Activated T-helper 1 cell treated with anti-CD3 and anti-CD28 coated beads, Interleukin-12 subunit alpha, Interleukin-12 subunit beta, Interleukin-2, Interleukin-4 antibody, amounts not matched to agents 30 ng/mL and 10 ng/mL and 1 ng/mL, durations not matched to agents 14 hours and 24 hours and 36 hours (primary cell): ENCODE data around the gene SDHA. TPM values are rescaled to one million over a fixed set of nuclear protein-coding genes. Genes with fewer than 3 reads are reported as not detected.

ENCODE experiments used
- DNase-seq: peaks from one replicate; pipeline ENCODE4 v3.0.0; 2021; ENCODE audit warnings: low spot score
- H3K27ac Mint-ChIP-seq: one replicate; pipeline ENCODE4 v1.8.0; 2021; ENCODE audit warnings: mild to moderate bottlenecking, mixed read lengths
- H3K27me3 Mint-ChIP-seq: one replicate; pipeline ENCODE4 v1.8.0; 2022; ENCODE audit warnings: mild to moderate bottlenecking, moderate library complexity, mixed read lengths; ENCODE audit not compliant: insufficient read depth
- H3K36me3 Mint-ChIP-seq: one replicate; pipeline ENCODE4 v1.8.0; 2021; ENCODE audit warnings: low read depth, mixed read lengths
- H3K4me1 Mint-ChIP-seq: one replicate; pipeline ENCODE4 v1.8.0; 2021; ENCODE audit warnings: low read depth, mixed read lengths
- H3K4me3 Mint-ChIP-seq: one replicate; pipeline ENCODE4 v1.8.0; 2021; ENCODE audit warnings: mild to moderate bottlenecking, moderate library complexity, mixed read lengths
- H3K9me3 Mint-ChIP-seq: one replicate; pipeline ENCODE4 v1.8.0; 2021; ENCODE audit warnings: mixed read lengths
- intact Hi-C: fragments of 100-400 bp; cut with micrococcal nuclease; formaldehyde crosslinking; loops from one replicate; pipeline ENCODE4 v1.15.1; 2024
- total RNA-seq: library from RNA; stranded (reverse); gene quantifications from 2 replicates; pipeline ENCODE4 v1.2.3, GENCODE V29; 2022

SDHA gene
- total RNA-seq, 1 donor from 2014 or later, result 135 TPM

DNA sequence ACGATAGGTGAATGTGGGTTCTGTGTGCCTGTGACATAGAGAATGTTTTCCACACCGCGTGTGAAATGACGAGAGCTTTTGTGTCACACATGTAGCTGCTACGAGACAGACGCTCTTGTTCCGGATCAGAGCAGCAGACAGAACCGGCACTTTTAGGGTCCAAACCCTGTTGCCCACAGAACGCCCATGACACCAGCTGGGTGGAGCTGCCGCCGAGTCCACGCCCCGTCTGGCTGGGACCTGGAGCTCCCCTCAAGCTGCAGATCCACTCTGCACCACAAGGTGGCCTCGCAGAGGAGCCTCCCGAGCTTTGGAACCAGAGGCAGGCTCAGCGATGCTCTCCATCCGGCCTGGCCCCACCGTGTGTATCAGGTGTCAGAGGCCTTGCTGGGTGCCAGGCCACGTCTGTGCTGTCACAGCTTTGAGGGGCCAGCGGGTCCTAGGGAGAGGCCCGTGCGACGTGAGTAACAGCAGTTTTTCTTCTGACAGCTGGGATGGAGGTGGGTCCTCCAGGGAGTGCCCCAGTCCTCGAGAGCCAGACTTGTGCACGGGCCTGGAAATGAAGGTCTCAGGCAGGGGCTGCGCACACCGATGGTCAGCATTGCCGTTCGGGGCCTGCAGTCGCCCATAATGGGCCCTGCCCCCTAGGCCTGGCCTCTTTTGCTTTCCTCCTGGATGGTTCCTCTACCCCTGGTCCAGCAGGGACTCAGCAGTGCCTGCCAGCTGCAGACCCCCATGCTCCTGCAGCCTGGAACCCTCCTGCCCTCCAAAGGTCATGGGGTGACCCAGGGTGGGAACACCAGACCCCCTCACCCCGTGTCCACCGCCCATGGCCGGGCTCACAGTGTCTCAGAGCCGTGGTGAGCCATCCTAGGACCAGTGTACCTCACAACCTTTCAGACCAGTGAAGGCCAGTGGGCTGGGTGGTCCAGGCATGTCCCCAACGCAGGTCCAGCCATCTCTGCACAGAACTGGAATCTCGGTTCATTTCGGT, 29.3 kb upstream of the SDHA start:
- intact Hi-C loops, result loop anchor here (1.0 kb wide), 2 partner anchors 31 to 83 kb away; partner anchors contain the start of gene PDCD6
- peak; percentile 83 for DNase-seq
- Mint-ChIP-seq H3K9me3 (no peaks in the 10 kb centered on the region), H3K27ac (no peak overlapping the region), H3K4me1 (no peaks in the 10 kb centered on the region), H3K27me3 (no peaks in the 10 kb centered on the region), H3K4me3 (no peak overlapping the region), H3K36me3 (no peaks in the 10 kb centered on the region)

DNA sequence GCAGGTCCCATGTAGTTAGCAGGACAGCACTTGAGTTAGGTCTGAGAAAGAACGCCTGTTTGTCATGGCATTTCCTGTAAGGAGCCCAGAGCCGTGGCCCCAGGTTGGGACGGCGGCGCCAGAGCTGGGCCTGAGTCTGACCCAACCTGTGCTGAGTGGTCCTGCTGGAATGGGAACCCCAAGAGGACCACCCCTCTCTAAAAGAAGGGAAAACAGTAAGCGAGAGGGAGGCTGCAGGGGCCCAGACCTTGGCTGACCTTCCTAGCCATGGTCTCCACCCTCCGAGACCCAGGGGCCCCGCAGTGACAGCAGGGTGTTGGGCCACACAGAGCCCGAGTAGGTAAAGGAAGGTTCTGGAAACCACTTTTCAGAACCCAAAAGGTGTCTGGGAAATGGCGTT, 28.6 kb upstream of the SDHA start:
- H3K9me3 Mint-ChIP-seq, result no peaks in the 10 kb centered on the region
- intact Hi-C loops, result no loop called here
- no peak overlapping the region for H3K27ac Mint-ChIP-seq
- DNase-seq, result no peak
- no peaks in the 10 kb centered on the region for H3K36me3 Mint-ChIP-seq
- H3K4me1 Mint-ChIP-seq, result no peaks in the 10 kb centered on the region
- H3K4me3 Mint-ChIP-seq, result no peak overlapping the region
- H3K27me3 Mint-ChIP-seq, result no peaks in the 10 kb centered on the region

DNA sequence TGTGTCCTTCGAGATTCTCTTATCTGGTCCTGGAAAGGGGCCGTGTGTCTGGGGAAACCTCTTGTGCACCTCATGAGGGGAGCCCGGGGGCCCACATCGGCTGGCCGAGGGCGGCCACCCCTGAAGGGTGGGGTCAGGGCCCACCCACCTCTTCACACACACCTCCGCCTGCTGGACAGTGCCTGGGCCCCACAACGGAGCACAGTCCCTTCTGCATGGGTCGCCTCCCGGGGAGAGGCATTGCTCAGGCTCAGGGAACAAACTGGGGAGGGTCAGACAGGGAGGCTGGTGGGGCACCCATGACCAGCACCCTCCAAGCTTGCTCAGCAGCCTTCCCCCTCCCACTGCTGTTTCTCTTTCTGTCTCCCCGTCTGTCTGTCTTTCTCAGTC, 28.1 kb upstream of the SDHA start:
- no peak for DNase-seq
- H3K36me3 Mint-ChIP-seq, result no peaks in the 10 kb centered on the region
- no peak overlapping the region for H3K4me3 Mint-ChIP-seq
- H3K9me3 Mint-ChIP-seq, result no peaks in the 10 kb centered on the region
- H3K4me1 Mint-ChIP-seq, result no peaks in the 10 kb centered on the region
- intact Hi-C loops, result no loop called here
- no peaks in the 10 kb centered on the region for H3K27me3 Mint-ChIP-seq
- H3K27ac Mint-ChIP-seq, result no peak overlapping the region

DNA sequence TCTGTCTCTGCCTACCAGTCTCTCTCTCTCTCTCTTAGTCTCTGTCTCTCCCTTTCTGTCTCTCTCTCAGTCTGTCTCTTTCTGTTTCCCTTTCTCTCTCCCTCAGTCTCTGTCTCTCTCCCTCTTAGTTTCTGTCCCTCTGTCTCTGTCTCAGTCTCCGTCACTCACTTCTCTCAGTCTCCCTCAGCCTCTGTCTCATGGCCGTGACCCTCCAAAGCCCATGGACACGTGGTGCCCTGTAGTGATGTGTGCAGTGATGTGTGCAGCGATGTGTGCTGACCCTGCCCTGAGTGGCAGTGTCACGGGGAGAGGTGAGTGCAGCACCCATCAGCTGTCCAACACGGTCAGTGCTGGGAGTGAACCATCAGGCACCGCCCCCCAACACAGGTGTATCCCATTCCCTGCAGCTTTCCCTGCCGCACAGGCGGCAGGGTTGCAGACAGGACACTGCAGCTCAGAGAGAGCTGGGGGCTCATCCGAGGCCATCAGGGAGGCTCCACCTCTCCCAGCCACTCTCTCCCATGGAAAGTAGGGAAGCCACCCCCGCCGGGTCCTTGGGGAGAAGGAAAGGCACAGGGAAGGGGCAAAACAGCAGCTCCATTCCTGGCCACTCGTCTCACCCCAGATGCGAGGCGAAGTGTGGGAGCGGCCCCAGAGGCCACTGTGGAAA, 27.6 kb upstream of the SDHA start:
- no peaks in the 10 kb centered on the region for H3K36me3 Mint-ChIP-seq
- peaks cover 2% of the 10 kb centered on the region for H3K27me3 Mint-ChIP-seq
- peaks cover 4% of the 10 kb centered on the region for H3K4me1 Mint-ChIP-seq
- no peak overlapping the region for H3K4me3 Mint-ChIP-seq
- H3K9me3 Mint-ChIP-seq, result no peaks in the 10 kb centered on the region
- DNase-seq, result no peak
- no peak overlapping the region for H3K27ac Mint-ChIP-seq
- intact Hi-C loops, result no loop called here

DNA sequence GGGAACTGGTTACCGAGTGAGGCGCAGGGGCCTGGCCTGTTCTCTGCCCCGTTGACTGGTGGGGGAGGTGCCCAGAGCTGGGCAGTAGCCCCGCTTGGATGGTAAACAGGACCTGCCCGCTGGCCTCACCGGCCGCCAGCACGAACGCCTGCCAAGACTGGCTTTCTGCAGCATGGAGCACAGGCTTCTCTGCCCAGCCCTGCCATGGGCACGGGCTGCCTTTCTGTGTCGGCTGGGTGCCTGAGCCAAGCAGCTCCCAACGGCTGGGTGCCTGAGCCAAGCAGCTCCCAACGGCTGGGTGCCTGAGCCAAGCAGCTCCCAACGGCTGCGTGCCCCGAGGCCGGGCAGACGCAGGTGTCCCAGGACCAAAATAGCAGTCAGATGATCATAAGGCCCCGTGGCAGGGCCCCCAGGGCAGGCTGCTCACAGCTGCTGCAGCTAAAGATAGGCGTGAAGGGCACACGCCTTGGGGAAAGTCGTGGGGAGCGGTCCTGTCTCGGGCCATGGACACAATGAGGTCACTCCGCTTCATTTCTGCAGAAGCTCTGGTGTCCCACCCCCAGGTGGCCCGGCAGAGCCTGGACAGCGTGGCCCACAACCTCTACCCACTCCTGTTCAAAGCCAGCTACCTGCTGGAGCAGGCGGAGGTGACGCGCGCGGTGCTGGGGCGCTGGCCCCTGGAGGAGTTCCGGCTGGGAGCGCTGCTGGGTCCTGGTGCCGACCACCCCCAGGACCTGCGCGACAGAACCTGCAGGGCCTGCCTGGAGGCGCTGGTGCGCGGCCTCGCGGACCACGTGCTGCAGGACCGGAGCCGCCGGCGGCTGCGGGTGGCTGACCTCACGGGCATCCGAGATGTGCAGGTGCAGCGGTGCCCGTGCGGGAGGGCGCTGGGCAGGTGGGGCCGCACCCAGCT, 26.8 kb upstream of the SDHA start, which contains the start of gene LRRC14B:
LRRC14B (plus strand) TSS at position 460 of the 913 bp plus-strand sequence; CDS start at position 504, 44 bp downstream.
- no peak for DNase-seq
- H3K36me3 Mint-ChIP-seq, result no peaks in the 10 kb centered on the region
- H3K27me3 Mint-ChIP-seq, result peaks cover 2% of the 10 kb centered on the region
- no peak within 1 kb of the TSS for H3K4me3 Mint-ChIP-seq
- intact Hi-C loops, result no loop called here
- H3K27ac Mint-ChIP-seq, result no peak within 1 kb of the TSS
- peaks cover 5% of the 10 kb centered on the region for H3K4me1 Mint-ChIP-seq
- H3K9me3 Mint-ChIP-seq, result no peaks in the 10 kb centered on the region

DNA sequence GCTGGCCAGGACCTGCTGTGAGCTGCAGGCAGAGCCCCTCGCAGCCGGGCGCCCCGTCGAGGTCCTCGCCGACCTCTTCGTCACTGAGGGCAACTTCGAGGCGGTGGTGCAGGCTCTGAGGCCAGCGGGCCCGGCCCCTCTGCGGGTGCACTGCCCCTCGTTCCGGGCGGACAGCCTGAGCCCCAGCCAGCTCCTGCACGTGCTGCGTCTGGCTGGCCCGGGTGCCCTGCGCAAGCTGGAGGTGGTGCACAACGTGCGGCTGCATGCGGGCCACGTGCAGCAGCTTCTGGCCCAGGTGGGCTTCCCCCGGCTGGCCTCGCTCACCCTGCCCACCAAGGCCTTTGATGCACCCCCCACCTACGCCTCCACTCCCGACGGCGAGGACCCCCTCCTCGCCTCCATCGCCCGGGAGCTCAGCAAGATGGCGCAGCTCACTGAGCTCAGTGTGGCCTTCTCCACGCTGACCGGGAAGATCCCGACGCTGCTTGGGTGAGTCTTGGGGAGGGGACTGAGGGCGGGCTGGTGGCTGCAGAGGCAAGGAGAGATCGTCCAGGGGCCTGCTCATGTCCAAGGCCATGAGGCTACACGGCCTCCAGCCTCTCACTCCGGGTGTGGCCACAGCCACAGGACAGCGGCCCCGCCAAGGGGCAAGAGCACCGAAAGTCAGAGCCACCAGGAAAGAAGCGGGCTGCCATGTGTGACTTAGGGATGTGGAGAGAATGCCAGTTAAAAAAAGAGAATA, 26.0 kb upstream of the SDHA start:
- peaks cover 5% of the 10 kb centered on the region for H3K4me1 Mint-ChIP-seq
- no peaks in the 10 kb centered on the region for H3K36me3 Mint-ChIP-seq
- H3K4me3 Mint-ChIP-seq, result no peak overlapping the region
- peaks cover 2% of the 10 kb centered on the region for H3K27me3 Mint-ChIP-seq
- no peak for DNase-seq
- intact Hi-C loops, result no loop called here
- no peak overlapping the region for H3K27ac Mint-ChIP-seq
- no peaks in the 10 kb centered on the region for H3K9me3 Mint-ChIP-seq

DNA sequence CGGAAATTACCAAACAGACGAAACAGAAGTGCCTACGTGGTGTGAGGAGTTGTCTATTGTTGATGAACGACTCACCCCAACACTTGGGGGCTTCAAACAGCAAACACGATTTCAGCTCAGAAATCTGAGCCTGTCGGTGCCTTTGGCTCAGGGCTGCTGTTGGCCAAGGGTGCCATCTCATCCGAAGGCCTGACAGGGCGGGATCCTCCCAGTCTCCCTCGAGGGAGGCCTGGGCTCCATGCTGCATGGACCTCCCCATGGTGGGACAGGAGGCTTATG, 25.5 kb upstream of the SDHA start:
- Mint-ChIP-seq H3K27ac (no peak overlapping the region), H3K4me1 (peaks cover 5% of the 10 kb centered on the region), H3K9me3 (no peaks in the 10 kb centered on the region), H3K27me3 (peaks cover 2% of the 10 kb centered on the region), H3K36me3 (no peaks in the 10 kb centered on the region), H3K4me3 (no peak overlapping the region)
- intact Hi-C loops, result no loop called here
- no peak for DNase-seq

DNA sequence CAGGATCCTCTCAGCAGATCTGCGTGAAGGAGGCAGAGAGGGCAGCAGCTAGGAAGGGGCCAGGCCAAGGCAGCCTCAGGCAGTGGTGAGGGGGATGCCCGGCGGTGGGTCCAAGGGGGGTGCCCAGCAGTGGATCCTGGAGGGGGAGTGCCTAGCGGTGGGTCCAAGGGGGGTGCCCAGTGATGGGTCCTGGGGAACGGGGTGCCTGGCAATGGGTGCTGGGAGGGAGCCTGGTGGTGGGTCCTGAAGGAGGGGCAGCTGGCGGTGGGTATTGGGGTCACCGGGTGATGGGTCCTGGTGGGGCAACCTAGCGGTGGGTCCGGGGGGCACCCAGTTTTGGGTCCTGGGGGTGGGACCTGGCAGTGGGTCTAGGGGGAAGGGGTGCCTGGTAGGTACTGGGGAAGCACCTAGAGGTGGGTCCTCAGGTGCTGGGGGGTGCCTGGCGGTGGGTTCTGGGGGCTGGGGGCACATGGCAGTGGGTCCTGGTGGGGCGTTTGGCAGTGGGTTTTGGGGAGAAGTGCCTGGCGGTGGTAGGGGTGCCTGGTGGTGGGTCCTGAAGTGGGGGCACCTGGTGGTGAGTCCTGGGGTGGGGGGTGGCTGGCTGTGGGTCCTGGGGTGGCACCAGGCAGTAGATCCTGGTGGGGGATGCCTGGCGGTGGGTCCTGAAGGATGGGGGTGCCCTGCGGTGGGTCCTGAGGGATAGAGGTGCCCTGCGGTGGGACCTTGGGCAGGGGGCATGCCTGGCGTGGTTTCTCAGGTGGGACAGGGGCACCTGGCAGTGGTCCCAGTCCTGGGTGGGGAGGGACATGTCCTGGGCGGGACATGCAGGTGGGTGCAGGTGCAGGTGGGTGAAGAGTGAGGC, 24.9 kb upstream of the SDHA start:
- Mint-ChIP-seq H3K9me3 (no peaks in the 10 kb centered on the region), H3K36me3 (no peaks in the 10 kb centered on the region), H3K4me3 (no peak overlapping the region), H3K27ac (no peak overlapping the region), H3K4me1 (peaks cover 5% of the 10 kb centered on the region), H3K27me3 (peaks cover 2% of the 10 kb centered on the region)
- no peak for DNase-seq
- intact Hi-C loops, result no loop called here

DNA sequence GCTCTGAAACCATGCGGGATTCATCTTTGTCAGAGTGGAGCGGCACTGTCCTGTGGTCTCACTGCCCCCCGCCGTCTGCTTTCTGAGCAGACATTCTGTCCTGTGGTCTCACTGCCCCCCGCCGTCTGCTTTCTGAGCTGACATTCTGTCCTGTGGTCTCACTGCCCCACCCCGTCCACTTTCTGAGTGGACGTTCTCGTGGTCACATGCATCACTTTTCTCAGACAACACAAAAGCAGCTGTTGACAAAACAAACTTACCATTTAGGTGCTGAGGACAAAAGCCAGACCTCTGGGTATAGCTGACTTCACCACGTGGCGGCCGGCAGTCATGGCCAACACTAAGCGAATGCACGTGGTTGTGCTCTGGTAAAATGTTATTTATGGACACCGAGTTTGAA, 24.0 kb upstream of the SDHA start:
- H3K9me3 Mint-ChIP-seq, result no peaks in the 10 kb centered on the region
- H3K4me1 Mint-ChIP-seq, result peaks cover 5% of the 10 kb centered on the region
- H3K36me3 Mint-ChIP-seq, result no peaks in the 10 kb centered on the region
- H3K4me3 Mint-ChIP-seq, result no peak overlapping the region
- peaks cover 2% of the 10 kb centered on the region for H3K27me3 Mint-ChIP-seq
- no peak for DNase-seq
- intact Hi-C loops, result no loop called here
- H3K27ac Mint-ChIP-seq, result no peak overlapping the region

DNA sequence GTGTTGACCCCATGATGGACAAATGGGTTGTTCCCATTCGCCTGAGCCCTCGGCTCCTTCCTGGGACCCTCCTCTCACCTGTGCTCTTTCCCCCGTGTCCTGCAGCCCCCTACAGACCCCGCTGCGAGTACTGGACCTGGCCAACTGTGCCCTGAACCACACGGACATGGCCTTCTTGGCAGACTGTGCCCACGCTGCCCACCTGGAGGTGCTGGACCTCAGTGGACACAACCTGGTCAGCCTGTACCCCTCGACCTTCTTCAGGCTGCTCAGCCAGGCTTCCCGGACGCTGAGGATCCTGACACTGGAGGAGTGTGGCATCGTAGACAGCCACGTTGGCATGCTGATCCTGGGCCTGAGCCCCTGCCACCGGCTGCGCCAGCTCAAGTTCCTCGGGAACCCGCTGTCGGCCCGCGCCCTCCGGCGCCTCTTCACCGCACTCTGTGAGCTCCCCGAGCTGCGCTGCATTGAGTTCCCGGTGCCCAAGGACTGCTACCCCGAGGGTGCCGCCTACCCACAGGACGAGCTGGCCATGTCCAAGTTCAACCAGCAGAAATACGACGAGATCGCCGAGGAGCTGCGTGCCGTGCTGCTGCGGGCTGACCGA, 23.4 kb upstream of the SDHA start:
- Mint-ChIP-seq H3K27me3 (peaks cover 2% of the 10 kb centered on the region), H3K4me3 (no peak overlapping the region), H3K36me3 (no peaks in the 10 kb centered on the region), H3K4me1 (peaks cover 5% of the 10 kb centered on the region), H3K27ac (no peak overlapping the region), H3K9me3 (no peaks in the 10 kb centered on the region)
- intact Hi-C loops, result no loop called here
- DNase-seq, result no peak

DNA sequence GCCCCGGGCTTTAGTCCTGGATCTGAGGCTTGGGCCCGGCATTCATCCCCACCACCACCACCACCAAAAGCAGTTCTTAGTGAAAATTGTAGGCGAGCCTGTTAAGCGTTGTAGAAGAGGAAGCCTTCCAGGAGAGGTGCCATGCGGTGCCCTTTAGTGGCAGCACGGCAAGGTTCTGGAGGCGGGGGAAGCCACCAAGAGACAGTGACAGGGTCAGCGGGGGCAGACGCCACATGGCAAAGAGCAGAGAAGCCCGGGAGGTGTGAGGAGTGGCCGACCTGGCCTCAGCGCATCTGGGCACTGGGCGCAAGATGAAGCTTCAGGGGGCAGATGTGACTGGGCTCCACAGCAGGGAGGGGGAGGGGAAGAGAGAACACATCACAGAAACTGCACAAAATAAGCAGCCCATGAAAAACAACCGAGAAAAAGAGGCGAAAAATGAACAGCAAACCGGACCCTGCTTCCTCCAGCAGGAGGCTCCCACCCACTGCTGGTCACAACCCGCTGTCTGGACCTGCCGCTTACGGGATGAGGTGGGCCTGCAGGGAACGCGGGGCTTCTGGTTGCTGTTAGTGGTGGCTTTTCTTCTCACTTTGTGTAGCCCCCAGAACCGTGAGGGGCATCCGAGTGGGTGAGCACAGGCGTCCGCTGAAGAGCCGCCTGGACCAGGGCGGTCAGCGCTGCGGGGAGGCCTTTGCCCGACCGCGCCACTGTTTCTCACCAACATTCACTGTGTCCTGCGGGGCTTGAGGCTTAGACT, 22.5 kb upstream of the SDHA start:
- intact Hi-C loops, result no loop called here
- H3K4me3 Mint-ChIP-seq, result no peak overlapping the region
- DNase-seq, result no peak
- H3K36me3 Mint-ChIP-seq, result no peaks in the 10 kb centered on the region
- peaks cover 5% of the 10 kb centered on the region for H3K4me1 Mint-ChIP-seq
- peaks cover 2% of the 10 kb centered on the region for H3K27me3 Mint-ChIP-seq
- H3K9me3 Mint-ChIP-seq, result no peaks in the 10 kb centered on the region
- H3K27ac Mint-ChIP-seq, result peak overlapping the region; percentile 40
